Measurements from ENCODE around the gene MED17. TPM values are rescaled to one million over a fixed set of nuclear protein-coding genes. Genes with fewer than 3 reads are reported as not detected.

The MED17 gene, protein sequence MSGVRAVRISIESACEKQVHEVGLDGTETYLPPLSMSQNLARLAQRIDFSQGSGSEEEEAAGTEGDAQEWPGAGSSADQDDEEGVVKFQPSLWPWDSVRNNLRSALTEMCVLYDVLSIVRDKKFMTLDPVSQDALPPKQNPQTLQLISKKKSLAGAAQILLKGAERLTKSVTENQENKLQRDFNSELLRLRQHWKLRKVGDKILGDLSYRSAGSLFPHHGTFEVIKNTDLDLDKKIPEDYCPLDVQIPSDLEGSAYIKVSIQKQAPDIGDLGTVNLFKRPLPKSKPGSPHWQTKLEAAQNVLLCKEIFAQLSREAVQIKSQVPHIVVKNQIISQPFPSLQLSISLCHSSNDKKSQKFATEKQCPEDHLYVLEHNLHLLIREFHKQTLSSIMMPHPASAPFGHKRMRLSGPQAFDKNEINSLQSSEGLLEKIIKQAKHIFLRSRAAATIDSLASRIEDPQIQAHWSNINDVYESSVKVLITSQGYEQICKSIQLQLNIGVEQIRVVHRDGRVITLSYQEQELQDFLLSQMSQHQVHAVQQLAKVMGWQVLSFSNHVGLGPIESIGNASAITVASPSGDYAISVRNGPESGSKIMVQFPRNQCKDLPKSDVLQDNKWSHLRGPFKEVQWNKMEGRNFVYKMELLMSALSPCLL
- 22.5 TPM for polyA plus RNA-seq (2013, experiment 1 of 2)
- polyA plus RNA-seq (2013, experiment 2 of 2) = 21.6 TPM

- Histone ChIP-seq H3K4me2 (ENCODE audit: low read length) (peak within 1 kb of the TSS; percentile 89), H2BK15ac (replicated peaks; ENCODE audit: low read depth) (no peak within 1 kb of the TSS), H2AK5ac (ENCODE audit: low read length) (peak within 1 kb of the TSS; percentile 96), H3K4me3 (ENCODE audit: low read length) (peak within 1 kb of the TSS; percentile 99), H4K8ac (ENCODE audit: low read depth, low read length) (peak within 1 kb of the TSS; percentile 96), H3K27ac (ENCODE audit: low read depth, low read length) (peak within 1 kb of the TSS; percentile 97), H3K4me1 (ENCODE audit: control insufficient read depth, low read depth, low read length) (no peaks in the 10 kb centered on the region), H3K23ac (ENCODE audit: low read length) (peak within 1 kb of the TSS; percentile 100), H3K36me3 (ENCODE audit: control insufficient read depth, insufficient read depth, low read length) (no peaks in the 10 kb centered on the region), H4K5ac (ENCODE audit: low read length) (no peak within 1 kb of the TSS), H3K18ac (ENCODE audit: low read length) (peak within 1 kb of the TSS; percentile 86), H3K79me2 (ENCODE audit: control insufficient read depth, insufficient read depth, low read length) (peaks cover 40% of the 10 kb centered on the region), H3K4ac (ENCODE audit: low read depth, low read length) (peak within 1 kb of the TSS; percentile 74), H3K9ac (ENCODE audit: low read length) (peak within 1 kb of the TSS; percentile 100), H2BK120ac (ENCODE audit: low read depth, low read length) (no peak within 1 kb of the TSS), H3K27me3 (ENCODE audit: insufficient read depth, low read length, poor library complexity) (no peaks in the 10 kb centered on the region), H3K56ac (ENCODE audit: low read length) (peak within 1 kb of the TSS; percentile 100), H3K79me1 (ENCODE audit: low read length) (peaks cover 1% of the 10 kb centered on the region), H2BK5ac (ENCODE audit: low read length) (peak within 1 kb of the TSS; percentile 98)
- peak; percentile 98 for DNase-seq
- WGBS (ENCODE audit: extremely low coverage, insufficient coverage, low lambda C conversion rate) = no CpG with 5 or more reads among the region's 72 CpGs
These were observed at the start of gene MED17 for GRCh38 chr11:93784145-93784934. TSS of gene MED17 (plus strand) at chr11:93784282. CDS start at chr11:93784514, 232 bp downstream.

GRCh38 chr11:93734427-93735222 is 49.5 kb upstream of the MED17 start:
- H3K36me3 ChIP-seq (ENCODE audit: control insufficient read depth, insufficient read depth, low read length) = peaks cover 14% of the 10 kb centered on the region
- DNase-seq = no peak
- no peak overlapping the region for H3K9ac ChIP-seq (ENCODE audit: low read length)

DNA sequence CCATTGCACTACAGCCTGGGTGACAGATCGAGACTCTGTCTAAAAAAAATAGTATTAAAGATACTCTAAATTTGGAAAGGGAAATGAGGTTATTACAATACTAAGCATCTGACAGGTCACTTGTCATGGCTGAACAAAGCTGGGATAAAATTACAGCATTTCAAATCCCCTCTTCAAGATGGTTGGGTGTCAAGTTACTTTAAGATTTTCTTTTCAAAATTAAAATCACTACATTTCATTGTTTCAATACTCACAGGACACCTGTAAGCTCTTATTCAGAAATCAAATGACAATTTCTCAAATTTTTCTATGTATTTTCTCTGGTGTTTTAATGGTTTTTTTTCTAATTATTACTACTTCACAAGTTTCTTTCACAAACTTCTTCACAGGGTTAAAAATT is 48.5 kb upstream of the MED17 start:
- H3K79me1 ChIP-seq (ENCODE audit: low read length) = no peaks in the 10 kb centered on the region
- no CpG with 5 or more reads among the region's 1 CpG for WGBS (ENCODE audit: extremely low coverage, insufficient coverage, low lambda C conversion rate)

More at GRCh38 chr11:93734427-93735222, 49.5 kb upstream of the MED17 start:
- Histone ChIP-seq H2BK15ac (replicated peaks; ENCODE audit: low read depth) (no peak overlapping the region), H3K4me1 (ENCODE audit: control insufficient read depth, low read depth, low read length) (no peaks in the 10 kb centered on the region), H3K27me3 (ENCODE audit: insufficient read depth, low read length, poor library complexity) (no peaks in the 10 kb centered on the region), H3K4me3 (ENCODE audit: low read length) (no peak overlapping the region), H3K4ac (ENCODE audit: low read depth, low read length) (no peak overlapping the region), H4K5ac (ENCODE audit: low read length) (no peak overlapping the region), H3K56ac (ENCODE audit: low read length) (no peak overlapping the region), H3K23ac (ENCODE audit: low read length) (no peak overlapping the region), H3K18ac (ENCODE audit: low read length) (no peak overlapping the region), H2BK5ac (ENCODE audit: low read length) (no peak overlapping the region), H3K79me2 (ENCODE audit: control insufficient read depth, insufficient read depth, low read length) (peaks cover 35% of the 10 kb centered on the region), H4K8ac (ENCODE audit: low read depth, low read length) (no peak overlapping the region), H3K27ac (ENCODE audit: low read depth, low read length) (no peak overlapping the region), H3K4me2 (ENCODE audit: low read length) (no peak overlapping the region), H3K79me1 (ENCODE audit: low read length) (no peaks in the 10 kb centered on the region), H2AK5ac (ENCODE audit: low read length) (no peak overlapping the region), H2BK120ac (ENCODE audit: low read depth, low read length) (no peak overlapping the region)
- no CpG with 5 or more reads among the region's 1 CpG for WGBS (ENCODE audit: extremely low coverage, insufficient coverage, low lambda C conversion rate)

DNA sequence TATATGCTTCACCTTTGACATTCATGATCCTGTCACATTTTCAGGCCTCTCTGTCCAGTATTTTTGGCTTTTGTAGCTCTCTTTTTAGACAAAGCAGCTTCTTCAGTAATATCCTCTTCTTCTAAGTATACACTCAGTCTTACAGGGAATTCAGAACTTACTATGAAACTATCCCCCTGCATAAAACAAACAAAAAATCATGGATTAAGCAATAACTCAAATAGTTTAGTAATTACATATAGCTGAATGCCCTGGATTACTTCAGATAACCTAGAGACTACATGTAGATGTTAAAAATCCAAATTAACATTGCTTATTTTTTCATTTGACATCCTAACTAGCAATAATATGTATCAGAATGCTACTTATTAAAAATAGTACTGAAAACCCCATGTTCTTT is 48.0 kb upstream of the MED17 start:
- Histone ChIP-seq H3K56ac (ENCODE audit: low read length) (no peak overlapping the region), H3K9ac (ENCODE audit: low read length) (no peak overlapping the region), H3K4ac (ENCODE audit: low read depth, low read length) (no peak overlapping the region), H3K79me1 (ENCODE audit: low read length) (no peaks in the 10 kb centered on the region), H4K5ac (ENCODE audit: low read length) (no peak overlapping the region), H3K23ac (ENCODE audit: low read length) (no peak overlapping the region), H2BK120ac (ENCODE audit: low read depth, low read length) (no peak overlapping the region), H3K4me2 (ENCODE audit: low read length) (no peak overlapping the region), H3K79me2 (ENCODE audit: control insufficient read depth, insufficient read depth, low read length) (peaks cover 50% of the 10 kb centered on the region), H3K27me3 (ENCODE audit: insufficient read depth, low read length, poor library complexity) (no peaks in the 10 kb centered on the region), H2AK5ac (ENCODE audit: low read length) (no peak overlapping the region), H4K8ac (ENCODE audit: low read depth, low read length) (no peak overlapping the region), H2BK15ac (replicated peaks; ENCODE audit: low read depth) (no peak overlapping the region), H2BK5ac (ENCODE audit: low read length) (no peak overlapping the region), H3K18ac (ENCODE audit: low read length) (no peak overlapping the region), H3K36me3 (ENCODE audit: control insufficient read depth, insufficient read depth, low read length) (peaks cover 13% of the 10 kb centered on the region), H3K4me3 (ENCODE audit: low read length) (no peak overlapping the region), H3K27ac (ENCODE audit: low read depth, low read length) (no peak overlapping the region), H3K4me1 (ENCODE audit: control insufficient read depth, low read depth, low read length) (no peaks in the 10 kb centered on the region)
- DNase-seq = no peak

More for the DNA sequence above, 48.5 kb upstream of the MED17 start:
- H3K56ac ChIP-seq (ENCODE audit: low read length) = no peak overlapping the region
- H3K4ac ChIP-seq (ENCODE audit: low read depth, low read length) = no peak overlapping the region
- no peak for DNase-seq
- H2BK5ac ChIP-seq (ENCODE audit: low read length) = no peak overlapping the region
- H2AK5ac ChIP-seq (ENCODE audit: low read length) = no peak overlapping the region
- peaks cover 13% of the 10 kb centered on the region for H3K36me3 ChIP-seq (ENCODE audit: control insufficient read depth, insufficient read depth, low read length)
- H3K79me2 ChIP-seq (ENCODE audit: control insufficient read depth, insufficient read depth, low read length) = peaks cover 45% of the 10 kb centered on the region
- no peak overlapping the region for H3K18ac ChIP-seq (ENCODE audit: low read length)
- no peak overlapping the region for H2BK15ac ChIP-seq (replicated peaks; ENCODE audit: low read depth)
- H3K9ac ChIP-seq (ENCODE audit: low read length) = peak overlapping the region; percentile 28
- H2BK120ac ChIP-seq (ENCODE audit: low read depth, low read length) = no peak overlapping the region
- no peak overlapping the region for H3K4me3 ChIP-seq (ENCODE audit: low read length)
- no peaks in the 10 kb centered on the region for H3K27me3 ChIP-seq (ENCODE audit: insufficient read depth, low read length, poor library complexity)
- no peak overlapping the region for H3K4me2 ChIP-seq (ENCODE audit: low read length)
- no peak overlapping the region for H4K5ac ChIP-seq (ENCODE audit: low read length)
- H3K4me1 ChIP-seq (ENCODE audit: control insufficient read depth, low read depth, low read length) = no peaks in the 10 kb centered on the region
- H4K8ac ChIP-seq (ENCODE audit: low read depth, low read length) = no peak overlapping the region
- H3K23ac ChIP-seq (ENCODE audit: low read length) = no peak overlapping the region
- H3K27ac ChIP-seq (ENCODE audit: low read depth, low read length) = no peak overlapping the region

- Histone ChIP-seq H2AK5ac (ENCODE audit: low read length) (no peak overlapping the region), H3K36me3 (ENCODE audit: control insufficient read depth, insufficient read depth, low read length) (peaks cover 13% of the 10 kb centered on the region), H3K4me3 (ENCODE audit: low read length) (peak overlapping the region; percentile 13), H3K9ac (ENCODE audit: low read length) (peak overlapping the region; percentile 100), H3K4me2 (ENCODE audit: low read length) (peak overlapping the region; percentile 63), H3K79me1 (ENCODE audit: low read length) (peaks cover 4% of the 10 kb centered on the region), H3K23ac (ENCODE audit: low read length) (no peak overlapping the region), H3K79me2 (ENCODE audit: control insufficient read depth, insufficient read depth, low read length) (peaks cover 56% of the 10 kb centered on the region), H2BK15ac (replicated peaks; ENCODE audit: low read depth) (no peak overlapping the region), H2BK120ac (ENCODE audit: low read depth, low read length) (no peak overlapping the region), H4K5ac (ENCODE audit: low read length) (no peak overlapping the region), H3K56ac (ENCODE audit: low read length) (peak overlapping the region; percentile 50), H3K18ac (ENCODE audit: low read length) (no peak overlapping the region), H4K8ac (ENCODE audit: low read depth, low read length) (no peak overlapping the region), H3K27me3 (ENCODE audit: insufficient read depth, low read length, poor library complexity) (no peaks in the 10 kb centered on the region), H3K27ac (ENCODE audit: low read depth, low read length) (no peak overlapping the region), H2BK5ac (ENCODE audit: low read length) (no peak overlapping the region), H3K4ac (ENCODE audit: low read depth, low read length) (no peak overlapping the region), H3K4me1 (ENCODE audit: control insufficient read depth, low read depth, low read length) (no peaks in the 10 kb centered on the region)
- WGBS (ENCODE audit: extremely low coverage, insufficient coverage, low lambda C conversion rate) = no CpG with 5 or more reads among the region's 6 CpGs
- no peak for DNase-seq
These were observed 46.0 kb upstream of the MED17 start for GRCh38 chr11:93737904-93738612.

Measured in mesendoderm (in vitro differentiated cells).